WTC11 (cell line): Measurements from ENCODE around the gene TRMT2B. TPM values are rescaled to one million over a fixed set of nuclear protein-coding genes. Genes with fewer than 3 reads are reported as not detected.

Source experiments
- ATAC-seq: fragments of 200-7000 bp; cut with Tn5 transposase; 2 replicates; pipeline ENCODE4 v1.10.0; 2021; ENCODE audit warnings: mild to moderate bottlenecking, moderate library complexity
- CTCF ChIA-PET: fragments of 300-600 bp; sonication (Branson Sonifier 250); formaldehyde crosslinking; loops from one replicate; lab custom pipeline; 2021; ENCODE audit warnings: antibody characterized with exemption; lab: Charles Lee
- POLR2A ChIA-PET: fragments of 350-600 bp; sonication (Branson Sonifier 250); formaldehyde crosslinking; loops from one replicate; lab custom pipeline; 2021; ENCODE audit warnings: antibody characterized with exemption; lab: Charles Lee
- DNase-seq: peaks from one replicate; pipeline ENCODE4 v3.0.0; 2021; ENCODE audit warnings: low spot score
- H3K27ac Mint-ChIP-seq: 2 replicates; pipeline ENCODE4 v1.8.0; 2021; ENCODE audit warnings: mixed read lengths
- H3K27me3 Mint-ChIP-seq: 2 replicates; pipeline ENCODE4 v1.8.0; 2021; ENCODE audit warnings: low read depth, mild to moderate bottlenecking, moderate library complexity, mixed read lengths
- H3K36me3 Mint-ChIP-seq: 2 replicates; pipeline ENCODE4 v1.8.0; 2021; ENCODE audit warnings: mixed read lengths
- H3K4me1 Mint-ChIP-seq: 2 replicates; pipeline ENCODE4 v1.8.0; 2022; ENCODE audit warnings: mixed read lengths
- H3K4me3 Mint-ChIP-seq: 2 replicates; pipeline ENCODE4 v1.8.0; 2021; ENCODE audit warnings: mild to moderate bottlenecking, moderate library complexity, mixed read lengths
- H3K9me3 Mint-ChIP-seq: 2 replicates; pipeline ENCODE4 v1.8.0; 2021; ENCODE audit warnings: mixed read lengths
- AR ChIP-seq: fragments of 250-450 bp; sonication (Bioruptor Pico); IDR thresholded peaks from 2 replicates; pipeline ENCODE4 v1.9.0; 2021; ENCODE audit warnings: mild to moderate bottlenecking
- CDX4 ChIP-seq: fragments of 250-450 bp; sonication (Bioruptor Pico); IDR thresholded peaks from 2 replicates; pipeline ENCODE4 v1.9.0; 2021; ENCODE audit warnings: moderate library complexity, mild to moderate bottlenecking, inconsistent platforms, borderline replicate concordance
- CTCF ChIP-seq: fragments of 200-600 bp; IDR thresholded peaks from 2 replicates; pipeline ENCODE4 v1.8.0; 2022; ENCODE audit warnings: antibody characterized with exemption
- EMX1 ChIP-seq: fragments of 250-450 bp; sonication (Bioruptor Pico); IDR thresholded peaks from 2 replicates; pipeline ENCODE4 v1.8.0; 2021; ENCODE audit warnings: mild to moderate bottlenecking
- ESRRA ChIP-seq: sonication (generic); formaldehyde crosslinking; IDR thresholded peaks from 2 replicates; pipeline ENCODE4 v1.8.1; 2022; ENCODE audit warnings: mild to moderate bottlenecking, missing genetic modification reagents, borderline replicate concordance
- FOXP1 ChIP-seq: sonication (generic); formaldehyde crosslinking; IDR thresholded peaks from 2 replicates; pipeline ENCODE4 v1.8.0; 2022; ENCODE audit warnings: missing genetic modification reagents, mild to moderate bottlenecking, moderate library complexity, borderline replicate concordance
- JAZF1 ChIP-seq: fragments of 250-450 bp; sonication (Bioruptor Pico); IDR thresholded peaks from 2 replicates; pipeline ENCODE4 v1.9.0; 2021; ENCODE audit warnings: moderate library complexity, mild to moderate bottlenecking, inconsistent platforms
- MLX ChIP-seq: sonication (generic); formaldehyde crosslinking; IDR thresholded peaks from 2 replicates; pipeline ENCODE4 v1.8.1; 2023; ENCODE audit warnings: mild to moderate bottlenecking, missing genetic modification reagents, moderate library complexity
- NFE2L1 ChIP-seq: sonication (generic); formaldehyde crosslinking; IDR thresholded peaks from 2 replicates; pipeline ENCODE4 v1.8.1; 2023; ENCODE audit warnings: missing genetic modification reagents
- OVOL2 ChIP-seq: fragments of 250-450 bp; sonication (Bioruptor Pico); IDR thresholded peaks from 2 replicates; pipeline ENCODE4 v1.9.0; 2021; ENCODE audit warnings: mild to moderate bottlenecking, borderline replicate concordance
- SMAD3 ChIP-seq: sonication (generic); formaldehyde crosslinking; IDR thresholded peaks from 2 replicates; pipeline ENCODE4 v1.8.0; 2022; ENCODE audit warnings: missing genetic modification reagents, mild to moderate bottlenecking, borderline replicate concordance
- STAT6 ChIP-seq: sonication (generic); formaldehyde crosslinking; conservative IDR thresholded peaks from 2 replicates; pipeline ENCODE4 v1.8.1; 2023; ENCODE audit warnings: mild to moderate bottlenecking, low read depth, missing genetic modification reagents, moderate library complexity
- TEAD4 ChIP-seq: sonication (generic); formaldehyde crosslinking; IDR thresholded peaks from 2 replicates; pipeline ENCODE4 v1.8.0; 2022; ENCODE audit warnings: mild to moderate bottlenecking, missing genetic modification reagents
- ZBTB21 ChIP-seq: sonication (generic); formaldehyde crosslinking; IDR thresholded peaks from 2 replicates; pipeline ENCODE4 v1.8.1; 2023; ENCODE audit warnings: mild to moderate bottlenecking, missing genetic modification reagents, borderline replicate concordance
- ZNF416 ChIP-seq: fragments of 250-450 bp; sonication (Bioruptor Pico); IDR thresholded peaks from 2 replicates; pipeline ENCODE4 v1.9.0; 2021; ENCODE audit warnings: mild to moderate bottlenecking, inconsistent platforms
- ZNF512 ChIP-seq: sonication (generic); formaldehyde crosslinking; IDR thresholded peaks from 2 replicates; pipeline ENCODE4 v1.8.1; 2022; ENCODE audit warnings: missing genetic modification reagents, borderline replicate concordance
- ZNF532 ChIP-seq: fragments of 250-450 bp; sonication (Bioruptor Pico); IDR thresholded peaks from 2 replicates; pipeline ENCODE4 v1.9.0; 2021; ENCODE audit warnings: mild to moderate bottlenecking, borderline replicate concordance
- total RNA-seq: library from RNA; stranded (reverse); gene quantifications from 3 replicates; pipeline ENCODE4 v1.2.3, GENCODE V29; 2021

The TRMT2B gene
- total RNA-seq, 1 experiment from 2014 or later = 14.3 TPM

- H3K27me3 Mint-ChIP-seq = no peaks in the 10 kb centered on the region; the same call in 1 of the 2 replicates
- no peaks in the 10 kb centered on the region for H3K36me3 Mint-ChIP-seq
- CTCF ChIA-PET = no interaction called here
- DNase-seq (no peak), ATAC-seq (no peak)
- H3K4me3 Mint-ChIP-seq = no peak overlapping the region
- POLR2A ChIA-PET = no interaction called here
- H3K4me1 Mint-ChIP-seq = no peaks in the 10 kb centered on the region
- TF ChIP-seq CTCF = no peak
- TF ChIP-seq ZBTB21 (CRISPR knock-in tag) = no peak
- no peak for TF ChIP-seq NFE2L1 (CRISPR knock-in tag)
- no peak for TF ChIP-seq TEAD4 (CRISPR knock-in tag)
- no peak for TF ChIP-seq EMX1 (CRISPR knock-in tag)
- no peak for TF ChIP-seq AR (CRISPR knock-in tag)
- no peak for TF ChIP-seq CDX4 (CRISPR knock-in tag)
- no peak for TF ChIP-seq SMAD3 (CRISPR knock-in tag)
- no peak for TF ChIP-seq MLX (CRISPR knock-in tag)
- no peak for TF ChIP-seq JAZF1 (CRISPR knock-in tag)
- TF ChIP-seq OVOL2 = no peak
- no peak for TF ChIP-seq ZNF532 (CRISPR knock-in tag)
- H3K9me3 Mint-ChIP-seq = peaks cover 4% of the 10 kb centered on the region; the same call in 1 of the 2 replicates
- no peak overlapping the region for H3K27ac Mint-ChIP-seq
These were observed 71.1 kb downstream of the TRMT2B start for GRCh38 chrX:100980608-100981497.

GRCh38 chrX:100979881-100980607 lies 71.9 kb downstream of the TRMT2B start:
- ATAC-seq (no peak), DNase-seq (no peak)
- H3K4me1 Mint-ChIP-seq = no peaks in the 10 kb centered on the region
- H3K4me3 Mint-ChIP-seq = no peak overlapping the region
- no peaks in the 10 kb centered on the region for H3K36me3 Mint-ChIP-seq
- H3K27ac Mint-ChIP-seq = no peak overlapping the region
- CTCF ChIA-PET = no interaction called here
- peaks cover 7% of the 10 kb centered on the region for H3K9me3 Mint-ChIP-seq
- POLR2A ChIA-PET = no interaction called here
- no peaks in the 10 kb centered on the region; the same call in 1 of the 2 replicates for H3K27me3 Mint-ChIP-seq
- TF ChIP-seq STAT6 (CRISPR knock-in tag) (no peak), FOXP1 (CRISPR knock-in tag) (no peak), ZNF512 (CRISPR knock-in tag) (no peak), ZNF416 (CRISPR knock-in tag) (no peak), ESRRA (CRISPR knock-in tag) (no peak)
